CD4-positive, alpha-beta T cell treated with Interleukin-6 for 4 hours (primary cell): ENCODE data around the gene F2R.
"Not testable (repeated sequence)": the region's sequence is repeated elsewhere in the genome, so short reads cannot be mapped to it uniquely, and the experiment has no call there.

ENCODE experiments used
- DNase-seq: peaks from one replicate; pipeline ENCODE4 v3.0.0-alpha.2; 2020; ENCODE audit warnings: mixed read lengths

Gene F2R

GRCh38 chr5:76715736-76716455, at the start of gene F2R:
TSS of gene F2R (plus strand) at chr5:76716126. CDS start at chr5:76716308, 182 bp downstream.
- peak; percentile 65 for DNase-seq

GRCh38 chr5:76667495-76667894, 48.4 kb upstream of the F2R start:
- DNase-seq: no peak

- no peak for DNase-seq
Measured at GRCh38 chr5:76669245-76669644, 46.7 kb upstream of the F2R start.

- no peak for DNase-seq
Measured at GRCh38 chr5:76670508-76670907, 45.4 kb upstream of the F2R start.

GRCh38 chr5:76672242-76672641, 43.7 kb upstream of the F2R start:
- no peak for DNase-seq

GRCh38 chr5:76673125-76673524, 42.8 kb upstream of the F2R start:
- no peak for DNase-seq

- no peak for DNase-seq
Measured at GRCh38 chr5:76674330-76675066, 41.4 kb upstream of the F2R start.

- DNase-seq: no peak
Measured at GRCh38 chr5:76675364-76675763, 40.6 kb upstream of the F2R start.

GRCh38 chr5:76677849-76678472, 38.0 kb upstream of the F2R start:
- DNase-seq: no peak

- no peak for DNase-seq
Measured at GRCh38 chr5:76679231-76679630, 36.7 kb upstream of the F2R start.

- DNase-seq: not testable (repeated sequence)
Measured at GRCh38 chr5:76680826-76681225, 35.1 kb upstream of the F2R start.

- DNase-seq: no peak
Measured at GRCh38 chr5:76681287-76681686, 34.6 kb upstream of the F2R start.

- no peak for DNase-seq
Measured at GRCh38 chr5:76682387-76682786, 33.5 kb upstream of the F2R start.

GRCh38 chr5:76683816-76684731, 31.9 kb upstream of the F2R start:
- no peak for DNase-seq

GRCh38 chr5:76684756-76685519, 31.0 kb upstream of the F2R start:
- no peak for DNase-seq

GRCh38 chr5:76685704-76686103, 30.2 kb upstream of the F2R start:
- no peak for DNase-seq

- no peak for DNase-seq
Measured at GRCh38 chr5:76688212-76688611, 27.7 kb upstream of the F2R start.

- no peak for DNase-seq
Measured at GRCh38 chr5:76688836-76689235, 27.1 kb upstream of the F2R start.

GRCh38 chr5:76689321-76690036, 26.4 kb upstream of the F2R start:
- no peak for DNase-seq

- no peak for DNase-seq
Measured at GRCh38 chr5:76690037-76690679, 25.8 kb upstream of the F2R start.
